Measurements from ENCODE around the gene VSTM4. TPM values are rescaled to one million over a fixed set of nuclear protein-coding genes. Genes with fewer than 3 reads are reported as not detected.

Gene VSTM4
- total RNA-seq, 1 experiment from 2014 or later = 0.13 TPM

GRCh38 chr10:49139846-49140195 is 24.5 kb upstream of the VSTM4 start:
- TF ChIP-seq SIN3A (IDR thresholded peaks at IDR 0.05; ENCODE audit: borderline replicate concordance, insufficient read depth, low read depth, low read length) (no peak), CTCF (IDR thresholded peaks at IDR 0.05) (no peak)
- H3K27me3 ChIP-seq (ENCODE audit: control insufficient read depth, insufficient read depth, low read length) = peaks cover 8% of the 10 kb centered on the region
- no peaks in the 10 kb centered on the region for H3K4me1 ChIP-seq (ENCODE audit: control insufficient read depth, insufficient read depth, low read length)
- ChIA-PET POLR2A (no interaction called here), CTCF (no interaction called here)
- DNase-seq (ENCODE audit: low read depth, low spot score) = no peak
- H3K9me3 ChIP-seq (ENCODE audit: control insufficient read depth, insufficient read depth, low read depth, low read length) = no peaks in the 10 kb centered on the region; the same call in 1 of the 2 replicates
- no peak for ATAC-seq
- no peaks in the 10 kb centered on the region for H3K36me3 ChIP-seq (ENCODE audit: control insufficient read depth, insufficient read depth, low read length)
- H3K4me3 ChIP-seq (ENCODE audit: low read depth in 2 of 2, low read length in 2 of 2) = no peak overlapping the region
- no TSS peak for BruUV-seq (replicated peaks)
- intact Hi-C loops (cut with micrococcal nuclease; ENCODE audit: unreplicated experiment) = no loop called here
- H3K27ac ChIP-seq (ENCODE audit: low read length) = no peak overlapping the region
- in situ Hi-C loops (cut with HindIII; ENCODE audit: low pct_unique_long_range_greater_than_20kb, low sequenced_read_pairs) = no loop called here

DNA sequence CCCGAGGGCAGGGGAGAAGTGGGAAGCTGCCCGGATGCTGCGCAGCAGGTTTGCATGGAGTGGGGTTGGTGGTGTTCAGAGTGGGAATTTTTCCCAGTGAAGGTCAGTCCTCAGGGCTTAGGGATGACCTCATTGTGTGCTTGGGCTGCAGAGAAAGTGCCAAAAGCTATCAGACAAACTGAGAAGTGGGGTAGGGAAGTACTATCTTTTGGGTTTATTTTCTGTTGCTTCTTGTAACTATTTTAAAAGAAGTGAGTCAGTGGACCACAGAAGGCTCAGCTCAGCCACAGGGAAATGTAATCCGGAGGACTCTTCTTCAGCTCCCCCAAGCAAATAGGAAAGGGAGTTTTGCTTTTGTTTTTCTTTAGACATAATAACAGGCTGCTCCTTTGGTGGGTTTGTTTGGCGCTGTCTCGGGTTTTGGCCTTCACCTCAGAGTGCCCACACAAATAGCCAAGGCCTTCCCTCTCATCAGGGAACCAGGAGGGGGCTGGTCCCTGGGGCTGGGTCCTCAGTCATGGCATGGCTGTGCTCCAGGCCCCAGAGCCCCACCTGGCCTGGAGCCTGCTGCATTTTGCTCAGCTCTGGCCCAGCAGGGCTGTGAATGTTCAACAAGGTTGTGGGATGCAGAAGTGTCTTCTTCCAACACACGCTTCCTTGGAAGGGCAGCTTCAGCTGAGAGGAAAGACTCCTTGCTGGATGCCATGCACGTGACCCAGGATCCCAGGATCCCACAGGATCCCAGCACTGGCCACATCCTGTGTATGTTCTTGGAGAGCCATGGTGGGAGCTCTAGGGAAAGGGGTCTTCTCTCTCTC is 23.9 kb upstream of the VSTM4 start:
- BruUV-seq (replicated peaks) = no TSS peak
- H3K4me3 ChIP-seq (ENCODE audit: low read depth in 2 of 2, low read length in 2 of 2) = no peak overlapping the region
- no peak for DNase-seq (ENCODE audit: low read depth, low spot score)
- intact Hi-C loops (cut with micrococcal nuclease; ENCODE audit: unreplicated experiment) (no loop called here), in situ Hi-C loops (cut with HindIII; ENCODE audit: low pct_unique_long_range_greater_than_20kb, low sequenced_read_pairs) (no loop called here)
- no peak for TF ChIP-seq REST (IDR thresholded peaks at IDR 0.05; ENCODE audit: insufficient read depth in 1 of 2, low read depth in 2 of 2, low read length in 1 of 2)
- TF ChIP-seq CTCF (IDR thresholded peaks at IDR 0.05) = no peak
- TF ChIP-seq TCF7L2 (IDR thresholded peaks at IDR 0.05; ENCODE audit: low read depth, low read length) = no peak
- TF ChIP-seq POLR2AphosphoS5 (IDR thresholded peaks at IDR 0.05; ENCODE audit: low read depth, low read length) = no peak
- no peak for TF ChIP-seq SIN3A (IDR thresholded peaks at IDR 0.05; ENCODE audit: borderline replicate concordance, insufficient read depth, low read depth, low read length)
- H3K36me3 ChIP-seq (ENCODE audit: control insufficient read depth, insufficient read depth, low read length) = no peaks in the 10 kb centered on the region
- H3K9me3 ChIP-seq (ENCODE audit: control insufficient read depth, insufficient read depth, low read depth, low read length) = no peaks in the 10 kb centered on the region; the same call in 1 of the 2 replicates
- H3K4me1 ChIP-seq (ENCODE audit: control insufficient read depth, insufficient read depth, low read length) = no peaks in the 10 kb centered on the region
- ChIA-PET CTCF (interaction anchor here (0.6 kb wide), 2 partner anchors 7 to 606 kb away, joined by 4 to 10 read pairs; no protein-coding TSS in a partner anchor), POLR2A (no interaction called here)
- ATAC-seq = no peak
- H3K27me3 ChIP-seq (ENCODE audit: control insufficient read depth, insufficient read depth, low read length) = peaks cover 8% of the 10 kb centered on the region
- H3K27ac ChIP-seq (ENCODE audit: low read length) = no peak overlapping the region
